Breast epithelium (tissue), 4 donors: ENCODE data around the gene CDKN2A. TPM values are rescaled to one million over a fixed set of nuclear protein-coding genes. Genes with fewer than 3 reads are reported as not detected.

Source experiments
- DNase-seq, 2 donors: peaks; one replicate each; pipeline ENCODE4 v3.0.0-alpha.2; 2019; ENCODE audit warnings: low spot score in 2 of 2
- H3K27ac ChIP-seq, 2 donors: fragments of 200-600 bp; sonication (generic) in 1 of 2; one replicate each; pipeline ENCODE4 v1.5.1; 2016 to 2019; ENCODE audit warnings: mild to moderate bottlenecking in 1 of 2
- H3K27me3 ChIP-seq, 2 donors: fragments of 200-600 bp; sonication (generic) in 1 of 2; one replicate each; pipeline versions ENCODE4 v1.5.1 to v1.6.0; 2017 to 2019; ENCODE audit warnings: control low read depth in 1 of 2, mild to moderate bottlenecking in 1 of 2
- H3K36me3 ChIP-seq: fragments of 200-600 bp; one replicate; pipeline ENCODE4 v1.5.1; 2019
- H3K4me1 ChIP-seq, 2 donors: fragments of 200-600 bp; sonication (generic); one replicate each; pipeline ENCODE4 v1.5.1; 2016 to 2019; ENCODE audit warnings: control low read depth in 1 of 2
- H3K4me3 ChIP-seq, 3 donors: fragments of 200-600 bp; sonication (generic); 1 replicate in 2 of 3; 2 replicates in 1 of 3; pipeline ENCODE4 v1.5.1; 2016 to 2019; ENCODE audit warnings: mild to moderate bottlenecking in 3 of 3, moderate library complexity in 2 of 3
- H3K9me3 ChIP-seq, 2 donors: fragments of 200-600 bp; sonication (generic) in 1 of 2; one replicate each; pipeline ENCODE4 v1.5.1; 2016 to 2019; ENCODE audit warnings: control low read depth in 1 of 2
- CTCF ChIP-seq, 3 donors: fragments of 450-650 bp; IDR thresholded peaks; one replicate each; pipeline ENCODE4 v1.5.1; 2016 to 2017; ENCODE audit warnings: antibody characterized with exemption in 3 of 3, mild to moderate bottlenecking in 3 of 3, moderate library complexity in 3 of 3
- POLR2A ChIP-seq: fragments of 450-650 bp; IDR thresholded peaks from one replicate; pipeline ENCODE4 v1.6.1; 2016; ENCODE audit warnings: antibody characterized with exemption, mild to moderate bottlenecking, moderate library complexity
- POLR2AphosphoS5 ChIP-seq, 3 donors: sonication (generic); formaldehyde crosslinking; IDR thresholded peaks; one replicate each; pipeline ENCODE4 v1.6.1; 2017; ENCODE audit warnings: antibody characterized with exemption in 3 of 3
- intact Hi-C: fragments of 100-400 bp; cut with DNase I; formaldehyde crosslinking; loops from one replicate; pipeline ENCODE4 v1.15.1; 2023; ENCODE audit warnings: low total_unique reads
- total RNA-seq, 3 donors: library from RNA; depleted of rRNA; stranded (reverse); fragments of >200 nt; gene quantifications; one replicate each; pipeline ENCODE4 v1.1.0, GENCODE V29; 2016

The CDKN2A gene
- total RNA-seq, 3 donors from 2014 or later, result 0.80 to 19.3 (median 3.5) TPM

- intact Hi-C loops, result no loop called here
- Histone ChIP-seq H3K27ac (no peak overlapping the region), H3K9me3 (no peaks in the 10 kb centered on the region), H3K4me3 (peak overlapping the region in 2 of 3 donors; percentile 78 to 80), H3K36me3 (no peaks in the 10 kb centered on the region), H3K27me3 (peaks cover 0 to 28% of the 10 kb centered on the region in 2 donors), H3K4me1 (no peaks in the 10 kb centered on the region)
- DNase-seq, result no peak
- TF ChIP-seq CTCF (IDR thresholded peaks at IDR 0.05), result no peak
- TF ChIP-seq POLR2A, result no peak
- TF ChIP-seq POLR2AphosphoS5 (IDR thresholded peaks at IDR 0.05), result no peak
Observed at GRCh38 chr9:21993007-21993406, 1.2 kb downstream of the CDKN2A start.

- TF ChIP-seq CTCF (IDR thresholded peaks at IDR 0.05) (no peak), POLR2A (no peak), POLR2AphosphoS5 (IDR thresholded peaks at IDR 0.05) (no peak)
- H3K4me1 ChIP-seq, result no peaks in the 10 kb centered on the region
- H3K9me3 ChIP-seq, result no peaks in the 10 kb centered on the region
- no peak overlapping the region for H3K27ac ChIP-seq
- intact Hi-C loops, result no loop called here
- H3K4me3 ChIP-seq, result no peak overlapping the region
- H3K27me3 ChIP-seq, result peaks cover 0 to 28% of the 10 kb centered on the region in 2 donors
- no peaks in the 10 kb centered on the region for H3K36me3 ChIP-seq
- no peak for DNase-seq
Observed at GRCh38 chr9:21991072-21991959, 2.9 kb downstream of the CDKN2A start.

- H3K4me1 ChIP-seq, result no peaks in the 10 kb centered on the region
- no peak for DNase-seq
- no peak for TF ChIP-seq CTCF (IDR thresholded peaks at IDR 0.05)
- TF ChIP-seq POLR2A, result no peak
- TF ChIP-seq POLR2AphosphoS5 (IDR thresholded peaks at IDR 0.05), result no peak
- H3K4me3 ChIP-seq, result no peak overlapping the region
- intact Hi-C loops, result no loop called here
- H3K36me3 ChIP-seq, result no peaks in the 10 kb centered on the region
- H3K27ac ChIP-seq, result no peak overlapping the region
- H3K9me3 ChIP-seq, result no peaks in the 10 kb centered on the region
- H3K27me3 ChIP-seq, result peaks cover 0 to 29% of the 10 kb centered on the region in 2 donors
Observed at GRCh38 chr9:21989440-21990189, 4.6 kb downstream of the CDKN2A start.

GRCh38 chr9:21988056-21988990 is 5.9 kb downstream of the CDKN2A start:
- DNase-seq, result no peak
- no peaks in the 10 kb centered on the region for H3K9me3 ChIP-seq
- H3K4me3 ChIP-seq, result no peak overlapping the region
- TF ChIP-seq CTCF (IDR thresholded peaks at IDR 0.05), result no peak
- no peak for TF ChIP-seq POLR2AphosphoS5 (IDR thresholded peaks at IDR 0.05)
- TF ChIP-seq POLR2A, result no peak
- intact Hi-C loops, result no loop called here
- H3K36me3 ChIP-seq, result no peaks in the 10 kb centered on the region
- H3K4me1 ChIP-seq, result no peaks in the 10 kb centered on the region
- H3K27me3 ChIP-seq, result peaks cover 0 to 33% of the 10 kb centered on the region in 2 donors
- no peak overlapping the region for H3K27ac ChIP-seq
